ENCODE results near the gene COL4A2.

COL4A2 gene

DNA sequence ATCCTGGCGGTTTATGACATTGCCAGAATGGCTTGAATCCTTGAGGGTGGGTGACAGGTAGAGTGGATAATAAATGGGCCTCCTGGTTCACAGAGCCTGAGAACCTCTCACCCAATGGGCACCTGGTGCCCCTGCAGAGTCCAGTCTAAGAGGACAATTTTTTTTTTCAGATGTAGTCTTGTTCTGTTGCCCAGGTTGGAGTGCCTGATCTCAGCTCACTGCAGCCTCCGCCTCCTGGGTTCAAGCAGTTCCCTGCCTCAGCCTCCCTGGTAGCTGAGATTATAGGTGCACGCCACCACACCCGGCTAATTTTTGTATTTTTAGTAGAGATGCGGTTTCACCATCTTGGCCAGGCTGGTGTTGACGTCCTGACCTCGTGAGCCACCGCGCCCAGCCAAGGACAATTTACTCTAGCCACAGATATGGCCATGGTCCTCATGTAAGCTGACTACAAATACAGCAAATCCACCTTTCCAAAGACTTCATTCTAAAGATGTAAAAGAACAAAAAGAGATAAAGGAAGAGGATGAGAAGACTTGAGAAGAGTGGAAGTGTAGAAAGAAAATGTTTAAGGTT is 33.0 kb downstream of the COL4A2 start:
- no peak for DNase-seq (ENCODE audit: low spot score)

DNA sequence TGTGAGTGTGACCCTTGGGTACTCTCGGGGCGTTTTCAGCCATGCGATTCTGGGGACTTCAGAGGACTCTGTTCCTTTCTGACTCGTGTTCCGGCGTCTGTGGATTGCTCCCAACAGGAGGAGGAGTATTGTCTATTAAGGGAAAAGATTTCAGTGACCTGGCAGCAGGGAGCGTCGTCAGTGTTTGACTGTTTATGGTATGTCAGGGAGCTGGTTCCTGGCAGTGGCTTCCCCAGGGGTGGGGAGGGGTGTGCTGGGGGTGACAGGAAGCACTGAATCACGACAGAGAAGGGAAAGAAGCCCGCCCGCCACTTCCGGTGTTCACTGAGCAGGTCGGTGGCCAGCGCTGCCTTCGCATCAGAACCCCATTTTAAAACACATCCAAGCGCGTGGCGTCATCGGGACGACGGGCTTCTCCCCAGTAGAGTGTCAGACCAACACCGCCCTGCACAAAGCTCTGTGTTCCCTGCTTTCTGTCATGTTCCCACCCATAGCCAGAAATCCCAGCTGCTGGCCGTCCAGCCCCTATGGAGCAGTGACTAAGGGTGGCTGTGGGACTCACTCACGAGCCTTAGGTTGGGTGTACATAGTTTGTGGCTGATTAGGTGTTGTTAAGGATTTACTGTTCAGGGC is 33.8 kb downstream of the COL4A2 start:
- no peak for DNase-seq (ENCODE audit: low spot score)

DNA sequence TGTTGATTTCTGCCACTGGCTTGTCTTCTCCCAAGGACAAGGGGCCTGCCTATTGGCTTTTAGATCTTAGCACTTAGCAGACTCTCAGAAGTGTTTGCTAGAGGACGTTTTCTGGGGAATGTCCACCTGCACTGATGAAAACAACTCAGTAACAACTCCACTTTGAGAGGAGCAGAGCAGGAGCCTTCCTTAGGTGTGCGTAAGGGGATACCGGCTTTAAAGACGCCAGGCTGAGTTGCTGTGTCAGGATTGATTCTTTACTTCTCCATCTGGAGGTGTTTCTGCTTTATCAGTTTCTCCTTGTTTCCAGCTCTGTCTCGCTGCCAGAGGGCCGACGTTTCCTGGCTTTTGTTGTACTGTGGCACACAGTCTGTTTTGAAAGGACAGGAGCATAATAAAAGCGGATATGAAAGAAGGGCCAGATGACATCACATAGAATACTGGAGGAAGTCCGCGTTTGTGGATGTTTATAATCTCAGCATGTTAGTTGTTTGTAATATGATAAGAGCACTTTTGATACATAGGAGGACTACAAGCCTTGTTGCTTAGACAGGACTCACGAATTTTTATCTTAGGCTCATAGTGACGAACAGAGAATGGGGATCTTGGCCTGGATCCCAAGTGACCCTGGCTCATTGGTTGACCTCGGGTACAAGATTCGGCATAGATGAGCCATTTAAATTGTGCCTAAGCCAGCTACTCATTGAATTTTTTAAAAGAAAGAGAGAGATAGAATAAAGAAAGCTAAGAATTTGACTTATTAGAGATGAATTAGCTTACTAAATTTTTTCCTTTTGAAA is 34.6 kb downstream of the COL4A2 start:
- no peak for DNase-seq (ENCODE audit: low spot score)

DNA sequence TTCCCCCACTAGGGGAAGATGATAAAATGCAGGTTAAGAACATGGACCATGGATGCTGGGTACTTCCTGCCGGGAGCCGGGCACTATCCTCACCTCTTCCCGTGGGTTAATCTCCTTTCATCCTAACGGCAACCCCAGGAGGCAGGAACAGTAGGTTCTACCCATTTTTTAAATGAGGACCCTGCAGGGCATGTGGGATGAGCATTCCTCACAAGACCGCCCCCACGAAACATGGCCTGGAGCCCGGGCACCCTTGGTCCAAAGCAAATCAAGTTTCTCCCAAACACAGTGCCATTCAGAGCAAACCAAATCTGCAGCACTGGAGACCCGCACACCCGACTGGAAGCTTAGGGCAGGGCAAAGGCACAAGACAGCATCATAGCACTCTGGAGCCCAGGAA is 35.4 kb downstream of the COL4A2 start:
- no peak for DNase-seq (ENCODE audit: low spot score)

DNA sequence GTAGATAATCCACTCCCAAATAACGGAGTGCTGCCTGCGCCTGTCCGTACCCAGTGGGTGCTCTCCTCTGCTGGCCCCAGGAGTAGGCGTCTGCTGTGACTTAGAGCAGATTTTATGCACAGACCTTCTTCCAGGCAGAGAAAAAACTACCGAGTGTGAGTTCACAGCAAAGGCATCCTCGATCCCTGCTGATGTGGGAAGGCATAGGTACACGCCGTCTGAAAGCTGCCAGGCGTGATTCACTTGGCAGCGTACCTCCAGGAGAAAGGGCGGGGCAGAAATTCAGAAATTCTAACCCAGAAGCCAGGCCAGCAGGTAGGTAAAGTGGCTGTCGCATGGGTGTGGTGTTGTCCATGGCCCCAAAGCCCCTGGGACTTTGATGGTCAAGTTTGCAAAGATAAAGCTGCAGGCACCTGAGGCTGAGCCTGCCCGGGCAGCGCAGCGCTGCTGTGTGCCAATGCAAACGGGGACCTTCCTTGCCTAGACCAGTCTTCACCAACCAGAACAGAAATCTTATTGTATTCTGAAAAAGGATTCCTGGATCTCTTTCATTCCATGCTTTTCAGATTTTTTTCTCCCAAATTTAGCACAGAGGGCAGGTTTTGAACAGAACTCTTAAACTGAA is 36.3 kb downstream of the COL4A2 start:
- no peak for DNase-seq (ENCODE audit: low spot score)

DNA sequence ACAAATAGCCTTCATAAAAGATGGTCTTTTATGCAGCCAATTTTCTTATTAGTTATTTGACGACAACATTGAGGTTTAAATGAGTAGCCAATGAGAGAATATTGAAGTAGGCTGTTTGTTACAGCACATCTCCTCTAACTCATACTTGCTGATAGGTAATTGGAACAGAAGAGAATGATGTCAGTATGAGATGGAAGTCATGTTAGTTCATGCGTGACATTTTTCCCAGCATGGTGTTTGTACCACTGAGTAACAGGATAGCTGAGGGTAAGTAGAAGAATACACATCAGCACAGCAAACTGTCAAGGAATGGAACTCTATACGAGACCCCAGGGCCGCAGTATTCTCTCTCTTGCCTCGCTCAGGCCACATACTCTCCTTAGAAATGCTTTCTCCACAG is 37.2 kb downstream of the COL4A2 start:
- no peak for DNase-seq (ENCODE audit: low spot score)

DNA sequence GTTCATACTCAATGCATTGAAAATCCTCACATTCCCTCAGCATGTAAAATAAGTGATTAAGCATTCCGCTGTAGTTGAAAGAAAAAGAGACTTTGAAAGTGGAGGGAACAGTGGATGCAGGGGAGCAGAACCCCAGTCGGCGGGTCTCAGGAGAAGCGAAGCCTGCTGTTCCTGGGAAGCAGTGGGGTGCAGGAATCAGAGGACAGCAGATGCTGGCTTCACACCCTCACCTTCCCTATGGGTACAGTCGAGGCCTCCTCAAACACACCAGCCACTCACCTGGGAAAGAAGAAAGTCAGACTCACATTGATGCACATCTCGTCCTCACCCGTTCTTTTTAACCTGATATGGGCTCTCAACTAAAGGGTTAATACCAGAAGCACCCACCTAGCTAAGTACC is 38.2 kb downstream of the COL4A2 start:
- DNase-seq (ENCODE audit: low spot score), result no peak

DNA sequence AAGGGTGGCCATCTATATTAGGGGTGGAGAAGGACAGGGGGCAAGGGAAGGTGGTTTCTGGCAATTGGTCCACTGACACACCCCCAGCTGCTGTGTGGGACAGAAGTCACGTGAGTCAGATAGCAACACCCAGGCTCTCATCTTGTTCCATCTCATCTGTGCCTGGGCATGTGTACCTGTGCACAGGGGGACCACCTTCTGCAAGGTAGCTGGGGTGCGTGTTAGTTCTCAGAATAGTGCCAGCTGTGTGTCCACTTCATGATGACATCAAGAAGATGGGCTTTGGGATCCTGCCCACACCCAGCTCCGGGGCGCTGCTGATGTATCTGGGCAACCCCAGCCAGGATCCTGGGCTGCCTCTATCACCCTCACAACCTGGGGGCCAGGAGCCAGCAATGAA is 38.6 kb downstream of the COL4A2 start:
- no peak for DNase-seq (ENCODE audit: low spot score)

DNA sequence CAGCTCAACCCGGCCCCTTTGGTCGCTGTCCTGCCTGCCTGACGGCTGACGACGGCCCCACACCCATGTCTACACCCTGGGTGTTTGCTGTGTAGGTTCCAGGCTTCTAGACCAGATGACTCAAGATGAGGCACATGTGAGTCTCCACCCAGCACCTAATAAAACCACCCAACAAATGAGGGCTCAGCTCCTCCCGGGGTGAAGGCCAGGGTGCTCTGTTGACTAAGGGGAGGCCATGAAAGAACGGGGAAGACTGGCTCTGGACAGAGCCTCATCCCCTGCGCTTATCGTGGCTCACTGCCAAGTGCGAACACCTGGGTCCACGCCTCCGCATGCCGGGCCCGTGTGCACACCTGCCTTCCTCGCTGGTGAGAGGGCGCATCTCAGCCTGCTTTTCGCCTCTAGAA is 39.6 kb downstream of the COL4A2 start:
- DNase-seq (ENCODE audit: low spot score), result no peak

DNA sequence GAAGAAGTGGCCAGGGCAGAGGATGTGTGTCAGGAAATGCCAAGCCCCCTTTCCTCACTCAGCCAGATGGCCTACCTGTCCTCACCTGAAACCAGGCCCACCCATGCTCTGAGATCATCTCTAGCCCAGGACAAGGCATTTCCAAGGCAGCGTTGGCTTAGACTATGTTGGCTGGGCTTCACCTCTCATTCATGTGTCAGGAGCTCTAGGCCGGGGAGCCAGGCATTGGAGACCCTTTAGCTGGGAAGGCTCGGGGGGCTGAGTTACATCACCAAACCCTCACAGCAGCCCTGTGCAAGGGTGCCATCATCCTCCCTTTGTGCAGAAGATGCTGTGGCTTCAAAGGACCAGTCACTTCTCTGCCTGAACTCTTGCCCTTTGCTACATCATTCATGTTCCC is 40.0 kb downstream of the COL4A2 start:
- no peak for DNase-seq (ENCODE audit: low spot score)

DNA sequence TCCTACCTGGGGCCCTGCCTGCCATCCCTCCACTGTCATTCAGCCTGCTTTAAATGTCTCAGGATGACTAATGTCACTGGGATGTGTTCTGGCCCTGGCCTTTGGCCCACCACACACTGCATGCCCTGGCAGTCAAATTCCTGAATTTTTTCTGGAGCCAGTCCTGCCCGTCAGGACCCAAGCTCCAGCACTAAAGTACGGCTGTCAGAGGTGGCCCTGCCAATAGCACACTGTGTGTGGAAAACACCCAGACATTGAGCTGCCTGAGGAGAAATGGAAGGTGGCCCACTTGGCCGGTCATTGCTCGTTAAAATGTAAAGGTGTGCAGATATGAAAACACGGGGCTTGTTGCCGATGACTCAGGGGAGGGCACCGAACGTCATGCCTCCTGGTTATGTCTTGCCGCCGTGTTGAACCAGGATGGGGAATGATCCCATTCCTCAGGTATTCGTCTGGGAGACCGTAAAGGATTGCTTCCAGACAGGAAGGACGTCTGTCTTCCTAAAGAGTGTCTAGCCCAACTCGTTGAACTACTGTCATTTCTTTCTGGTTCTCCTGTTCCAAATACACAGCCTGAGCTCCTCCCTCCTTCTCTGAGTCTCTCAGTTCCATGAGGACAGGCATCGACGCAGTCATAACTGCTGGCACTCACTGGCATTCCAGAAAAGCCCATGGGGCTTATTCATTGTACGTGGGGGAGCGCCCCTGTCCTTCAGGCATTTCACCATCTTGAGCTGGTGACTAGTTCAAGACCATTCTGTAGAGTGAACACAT is 40.6 kb downstream of the COL4A2 start:
- no peak for DNase-seq (ENCODE audit: low spot score)

DNA sequence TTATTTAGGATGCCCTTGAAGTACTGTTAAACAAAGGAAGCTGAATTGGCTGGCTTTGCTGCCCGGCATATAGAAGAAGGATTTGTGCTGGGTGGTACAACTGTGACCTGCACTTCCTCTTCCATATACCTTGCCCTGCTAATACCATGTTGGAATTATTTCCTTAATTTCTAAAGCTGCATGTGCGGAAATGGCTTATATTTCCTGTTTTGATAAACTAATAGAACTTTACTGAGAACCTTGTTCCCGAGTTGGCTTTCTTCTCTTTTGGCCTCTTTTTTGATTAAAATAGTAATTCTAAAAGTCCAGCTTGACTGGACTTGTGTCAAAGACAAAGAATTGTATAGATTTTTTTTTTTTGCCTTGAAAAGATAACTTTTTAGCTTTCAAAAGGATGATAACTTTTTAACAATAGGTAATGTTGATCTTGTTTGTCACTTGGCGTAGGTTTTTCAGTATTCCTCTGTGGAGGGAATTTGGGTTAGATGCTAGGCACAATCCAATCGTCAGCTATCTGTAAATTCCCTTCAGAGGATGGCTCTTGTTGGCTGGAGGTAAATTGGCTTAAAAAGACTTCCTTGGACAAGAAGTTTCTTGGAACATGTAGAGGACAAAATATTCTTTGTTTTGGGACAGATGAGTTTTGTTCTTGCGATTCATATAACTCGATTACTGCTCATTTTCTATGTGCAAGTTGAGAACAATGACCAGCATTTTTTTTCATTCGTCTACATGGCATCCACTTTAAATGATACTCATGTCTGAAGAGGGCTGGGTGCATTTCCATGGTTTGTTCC is 41.4 kb downstream of the COL4A2 start:
- DNase-seq (ENCODE audit: low spot score), result no peak

DNA sequence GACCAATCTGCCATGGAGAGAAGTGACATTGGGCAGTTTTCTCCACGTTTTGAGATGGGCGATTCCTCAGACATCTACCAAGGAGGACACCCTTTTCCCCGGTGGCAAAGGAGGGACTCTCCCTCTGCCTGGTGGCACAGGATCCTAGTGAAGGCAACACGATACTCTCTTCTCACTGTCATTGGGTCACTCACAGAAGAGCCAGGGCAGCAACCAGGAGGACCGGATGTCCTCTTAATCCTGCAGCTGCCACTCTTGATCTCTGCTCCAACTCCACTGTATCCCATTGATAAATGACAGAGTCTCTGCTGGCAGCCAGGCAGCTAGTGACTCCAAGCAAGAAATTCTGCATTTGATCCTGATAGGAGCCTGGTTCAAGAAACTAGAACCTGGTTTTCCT is 42.2 kb downstream of the COL4A2 start:
- DNase-seq (ENCODE audit: low spot score), result no peak

DNA sequence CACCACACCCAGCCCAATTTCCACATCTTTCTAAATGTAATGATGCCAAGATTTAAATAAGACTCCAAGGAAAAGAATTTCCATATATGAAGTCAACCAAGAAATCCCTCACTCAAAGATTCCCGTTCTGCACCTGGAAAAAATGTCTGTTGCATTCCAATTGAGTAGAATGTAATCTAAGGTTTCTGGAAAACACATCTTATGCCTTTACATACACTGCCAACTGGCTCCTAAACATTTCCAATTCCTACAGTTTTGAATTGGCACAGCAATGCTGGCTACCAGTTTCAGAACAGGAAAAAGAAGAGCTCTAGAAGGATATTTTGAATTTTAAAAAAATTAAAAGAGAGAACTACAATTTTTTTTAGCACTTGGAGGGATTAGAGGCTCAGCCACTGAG is 43.0 kb downstream of the COL4A2 start:
- DNase-seq (ENCODE audit: low spot score), result no peak

DNA sequence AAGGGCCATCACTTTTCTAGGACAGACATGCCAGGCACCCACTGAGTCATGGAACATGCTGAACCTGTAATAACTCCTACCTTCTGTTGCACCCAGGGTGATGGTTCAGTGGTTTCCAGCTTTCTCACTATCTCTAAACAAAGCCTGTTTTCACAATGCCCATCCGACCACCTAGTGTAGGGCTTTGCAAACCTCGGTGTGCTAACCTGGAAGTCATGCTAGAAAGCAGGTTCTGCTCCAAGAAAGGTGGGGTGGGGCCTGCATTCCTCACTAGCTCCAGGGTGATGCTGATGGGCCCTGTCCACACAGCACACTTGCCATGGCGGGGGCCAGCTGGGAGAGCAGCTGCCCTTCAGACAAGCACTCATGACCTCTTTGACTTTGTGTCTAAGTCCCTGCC is 43.4 kb downstream of the COL4A2 start:
- DNase-seq (ENCODE audit: low spot score), result no peak

DNA sequence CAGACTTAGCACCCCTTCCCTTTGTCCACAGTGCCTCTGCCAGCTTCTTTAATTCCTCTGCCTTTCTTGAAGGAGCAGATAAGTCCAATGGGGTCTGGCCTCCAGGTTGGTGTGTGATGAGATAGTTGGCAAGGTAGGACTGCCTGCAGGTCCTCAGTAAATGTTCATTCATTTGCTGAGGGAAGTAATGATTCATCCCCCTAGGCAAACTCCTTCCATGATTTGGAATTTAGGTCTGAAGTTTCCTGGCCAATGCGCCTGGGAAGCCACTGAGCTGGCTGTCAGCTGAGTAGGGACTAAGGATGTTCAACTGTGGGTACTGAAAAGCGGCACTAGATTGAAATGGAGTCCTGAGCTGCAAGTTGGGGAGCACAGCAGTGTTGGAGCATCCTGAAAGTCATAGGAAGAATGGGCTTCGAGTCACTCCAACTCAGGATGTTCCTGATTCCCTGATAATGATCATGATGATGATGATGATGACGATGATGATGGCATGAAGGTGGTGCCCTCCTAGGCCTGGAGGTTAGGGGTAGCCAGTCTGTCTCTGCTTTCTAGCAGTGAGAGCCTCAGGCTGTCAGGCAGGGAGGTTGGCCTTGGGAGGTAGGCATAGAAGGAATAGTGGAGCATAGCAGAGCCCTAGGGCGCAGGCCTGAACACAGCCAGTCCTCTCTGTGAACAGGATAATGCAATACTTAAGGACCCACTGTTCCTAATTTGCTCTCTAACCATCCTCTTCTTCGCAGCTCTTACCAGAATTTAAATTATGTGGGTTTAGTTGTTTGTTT is 44.7 kb downstream of the COL4A2 start:
- no peak for DNase-seq (ENCODE audit: low spot score)

DNA sequence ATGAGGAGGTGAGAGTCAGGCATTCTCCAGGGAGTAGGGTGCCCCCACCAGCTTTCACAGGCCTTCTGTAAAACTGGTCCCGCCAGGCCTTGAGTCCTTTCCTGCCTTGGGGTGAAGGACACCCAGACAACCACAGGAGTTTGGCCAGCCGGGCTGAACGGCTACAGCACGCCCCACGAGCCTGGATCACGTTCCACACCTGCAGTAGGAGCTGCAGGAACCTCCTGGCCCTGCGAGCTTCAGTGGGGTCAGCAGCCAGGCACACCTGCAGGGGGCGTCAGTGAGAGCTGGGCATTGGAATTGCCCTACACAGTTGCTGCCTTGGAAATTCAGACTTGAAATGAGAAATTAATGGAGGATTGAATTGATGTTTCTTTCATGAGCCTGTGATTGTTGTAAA is 45.7 kb downstream of the COL4A2 start:
- DNase-seq (ENCODE audit: low spot score), result no peak

DNA sequence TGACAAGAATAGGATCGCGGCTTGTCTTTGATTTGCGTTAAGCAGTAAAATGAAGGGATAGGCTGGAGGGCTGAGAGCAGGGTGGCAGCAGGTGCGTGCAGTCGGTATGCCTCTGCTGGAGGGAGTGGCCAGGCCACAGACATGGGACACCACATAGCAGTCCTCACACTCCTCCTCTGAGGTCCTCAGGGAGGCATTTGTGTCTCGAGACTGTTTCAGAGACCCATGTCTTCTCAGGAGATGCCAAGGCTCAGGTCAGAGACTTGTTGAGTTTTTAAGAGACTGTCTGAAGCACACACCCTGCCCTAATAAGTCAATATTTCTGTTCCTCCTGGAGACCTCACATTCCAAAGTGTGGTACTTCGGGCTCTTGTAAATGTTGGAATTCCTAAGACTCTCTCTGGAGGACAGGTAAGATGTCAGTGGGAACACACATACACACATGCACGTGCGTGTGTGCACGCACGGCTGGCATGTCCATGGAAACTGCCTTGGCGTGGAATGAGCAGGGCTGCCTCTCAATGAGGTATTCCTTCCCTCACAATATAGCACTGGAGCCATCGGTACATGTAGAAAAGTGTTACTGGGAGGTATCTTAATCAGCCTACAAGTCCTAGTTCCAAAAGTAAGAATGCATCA is 46.4 kb downstream of the COL4A2 start:
- DNase-seq (ENCODE audit: low spot score), result no peak

DNA sequence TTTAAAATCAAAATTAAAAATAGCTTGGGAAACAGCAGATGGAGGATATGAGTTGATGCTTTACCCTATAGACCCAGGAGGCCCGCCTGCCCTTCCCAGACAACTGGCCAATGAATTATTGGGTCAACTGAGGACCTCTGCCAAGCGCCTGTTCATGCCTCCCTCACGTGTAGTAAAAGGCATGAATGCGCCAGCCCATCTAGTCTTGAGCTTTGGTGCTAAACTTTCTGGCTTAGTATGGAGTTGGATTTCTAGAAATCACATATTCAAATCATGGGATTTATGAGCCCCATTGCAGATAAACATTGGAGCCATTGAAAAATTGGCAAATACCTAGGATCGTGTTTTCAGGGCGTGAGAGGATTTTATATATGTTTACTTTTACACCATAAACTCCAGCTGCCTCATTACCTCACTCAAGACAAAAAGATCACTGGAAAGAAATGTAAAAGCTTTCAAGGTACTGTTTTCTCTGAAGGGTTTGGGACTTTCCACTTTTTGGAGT is 47.1 kb downstream of the COL4A2 start:
- no peak for DNase-seq (ENCODE audit: low spot score)
